Activated naive CD8-positive, alpha-beta T cell treated with anti-CD3 and anti-CD28 coated beads, Interleukin-2, amount 10 ng/mL, durations not matched to agents 7 days and 5 days (primary cell): ENCODE results near the gene CD226. TPM values are rescaled to one million over a fixed set of nuclear protein-coding genes. Genes with fewer than 3 reads are reported as not detected.
A peak's percentile ranks its signal among the peaks of the same experiment; 100 is the strongest.

Experiments
- ATAC-seq: fragments of 150-1000 bp; cut with Tn5 transposase; one replicate; pipeline ENCODE4 v1.10.0; 2021; ENCODE audit warnings: low read depth, moderate library complexity
- POLR2A ChIA-PET: fragments of 350-600 bp; sonication (Branson Sonifier 250); formaldehyde crosslinking; loops from one replicate; lab custom pipeline; 2021; ENCODE audit warnings: antibody characterized with exemption; lab: Charles Lee
- DNase-seq: peaks from one replicate; pipeline ENCODE4 v3.0.0; 2021
- H3K27ac Mint-ChIP-seq: one replicate; pipeline ENCODE4 v1.8.0; 2022; ENCODE audit warnings: mild to moderate bottlenecking, mixed read lengths
- H3K27me3 Mint-ChIP-seq: one replicate; pipeline ENCODE4 v1.8.0; 2022; ENCODE audit warnings: mild to moderate bottlenecking, moderate library complexity, mixed read lengths
- H3K36me3 Mint-ChIP-seq: one replicate; pipeline ENCODE4 v1.8.0; 2021; ENCODE audit warnings: mild to moderate bottlenecking, mixed read lengths
- H3K4me1 Mint-ChIP-seq: one replicate; pipeline ENCODE4 v1.8.0; 2021; ENCODE audit warnings: mixed read lengths
- H3K4me3 Mint-ChIP-seq: one replicate; pipeline ENCODE4 v1.8.0; 2022; ENCODE audit warnings: mild to moderate bottlenecking, moderate library complexity, mixed read lengths
- H3K9me3 Mint-ChIP-seq: one replicate; pipeline ENCODE4 v1.8.0; 2021; ENCODE audit warnings: mixed read lengths
- total RNA-seq, 2 experiments: library from RNA; stranded (reverse); gene quantifications; one replicate each; pipeline ENCODE4 v1.2.3, GENCODE V29; 2021

Gene CD226
- total RNA-seq = 10 to 100 TPM; 46.4 to 50.9 TPM

GRCh38 chr18:69947361-69948133 is at the start of gene CD226:
TSS of gene CD226 (minus strand) at chr18:69947873. CDS start at chr18:69947406, 467 bp downstream.
- H3K36me3 Mint-ChIP-seq = peaks cover 36% of the 10 kb centered on the region
- H3K4me1 Mint-ChIP-seq = peaks cover 48% of the 10 kb centered on the region
- H3K27me3 Mint-ChIP-seq = no peaks in the 10 kb centered on the region
- H3K27ac Mint-ChIP-seq = no peak within 1 kb of the TSS
- H3K4me3 Mint-ChIP-seq = no peak within 1 kb of the TSS
- peak; percentile 76 for ATAC-seq
- no peak for DNase-seq
- POLR2A ChIA-PET = interaction anchor here (1.2 to 2.7 kb wide), 5 partner anchors 9 to 33 kb away, joined by 4 to 14 read pairs (median 7); no protein-coding TSS in a partner anchor
- peaks cover 6% of the 10 kb centered on the region for H3K9me3 Mint-ChIP-seq

GRCh38 chr18:69996951-69997798 is 49.5 kb upstream of the CD226 start:
- ATAC-seq (no peak), DNase-seq (no peak)
- Mint-ChIP-seq H3K36me3 (peaks cover 69% of the 10 kb centered on the region), H3K27ac (no peak overlapping the region), H3K9me3 (peaks cover 3% of the 10 kb centered on the region), H3K27me3 (no peaks in the 10 kb centered on the region), H3K4me1 (peaks cover 3% of the 10 kb centered on the region), H3K4me3 (no peak overlapping the region)
- POLR2A ChIA-PET = no interaction called here

GRCh38 chr18:69996417-69996816 is 48.7 kb upstream of the CD226 start:
- Mint-ChIP-seq H3K4me3 (no peak overlapping the region), H3K36me3 (peaks cover 64% of the 10 kb centered on the region), H3K27me3 (no peaks in the 10 kb centered on the region), H3K4me1 (peaks cover 3% of the 10 kb centered on the region), H3K27ac (no peak overlapping the region), H3K9me3 (peaks cover 3% of the 10 kb centered on the region)
- POLR2A ChIA-PET = no interaction called here
- no peak for DNase-seq
- no peak for ATAC-seq

GRCh38 chr18:69995774-69996173 is 48.1 kb upstream of the CD226 start:
- H3K36me3 Mint-ChIP-seq = peaks cover 61% of the 10 kb centered on the region
- DNase-seq = no peak
- peaks cover 3% of the 10 kb centered on the region for H3K9me3 Mint-ChIP-seq
- ATAC-seq = no peak
- H3K27me3 Mint-ChIP-seq = no peaks in the 10 kb centered on the region
- POLR2A ChIA-PET = no interaction called here
- no peak overlapping the region for H3K4me3 Mint-ChIP-seq
- peaks cover 3% of the 10 kb centered on the region for H3K4me1 Mint-ChIP-seq
- H3K27ac Mint-ChIP-seq = no peak overlapping the region

GRCh38 chr18:69992776-69993175 is 45.1 kb upstream of the CD226 start:
- H3K4me3 Mint-ChIP-seq = no peak overlapping the region

GRCh38 chr18:69987870-69988269 is 40.2 kb upstream of the CD226 start:
- POLR2A ChIA-PET = no interaction called here
- H3K4me1 Mint-ChIP-seq = peaks cover under 1% of the 10 kb centered on the region
- H3K27ac Mint-ChIP-seq = no peak overlapping the region
- no peak for ATAC-seq
- DNase-seq = no peak
- peaks cover 29% of the 10 kb centered on the region for H3K9me3 Mint-ChIP-seq
- no peak overlapping the region for H3K4me3 Mint-ChIP-seq
- H3K36me3 Mint-ChIP-seq = peaks cover 51% of the 10 kb centered on the region
- no peaks in the 10 kb centered on the region for H3K27me3 Mint-ChIP-seq

More at GRCh38 chr18:69992776-69993175, 45.1 kb upstream of the CD226 start:
- POLR2A ChIA-PET = no interaction called here
- ATAC-seq (no peak), DNase-seq (no peak)
- H3K4me1 Mint-ChIP-seq = peaks cover 3% of the 10 kb centered on the region
- peaks cover 18% of the 10 kb centered on the region for H3K9me3 Mint-ChIP-seq
- H3K36me3 Mint-ChIP-seq = peaks cover 63% of the 10 kb centered on the region
- no peak overlapping the region for H3K27ac Mint-ChIP-seq
- H3K27me3 Mint-ChIP-seq = no peaks in the 10 kb centered on the region

- DNase-seq (no peak), ATAC-seq (no peak)
- Mint-ChIP-seq H3K9me3 (peaks cover 27% of the 10 kb centered on the region), H3K36me3 (peaks cover 44% of the 10 kb centered on the region), H3K4me3 (no peak overlapping the region), H3K27me3 (no peaks in the 10 kb centered on the region), H3K4me1 (peaks cover 23% of the 10 kb centered on the region), H3K27ac (no peak overlapping the region)
- POLR2A ChIA-PET = no interaction called here
Observed at GRCh38 chr18:69985239-69985638, 37.6 kb upstream of the CD226 start.

- peaks cover 17% of the 10 kb centered on the region for H3K9me3 Mint-ChIP-seq
- H3K36me3 Mint-ChIP-seq = peaks cover 40% of the 10 kb centered on the region
- DNase-seq (no peak), ATAC-seq (no peak)
- H3K4me3 Mint-ChIP-seq = peak overlapping the region; percentile 63
- POLR2A ChIA-PET = interaction anchor here (1.5 kb wide), 1 partner anchor 38 kb away, joined by 3 read pairs; no protein-coding TSS in a partner anchor
- H3K27ac Mint-ChIP-seq = peak overlapping the region; percentile 79
- H3K4me1 Mint-ChIP-seq = peaks cover 42% of the 10 kb centered on the region
- no peaks in the 10 kb centered on the region for H3K27me3 Mint-ChIP-seq
Observed at GRCh38 chr18:69982417-69982816, 34.7 kb upstream of the CD226 start.

- DNase-seq (no peak), ATAC-seq (peak; percentile 74)
- Mint-ChIP-seq H3K4me1 (peaks cover 42% of the 10 kb centered on the region), H3K36me3 (peaks cover 40% of the 10 kb centered on the region), H3K9me3 (peaks cover 17% of the 10 kb centered on the region), H3K27me3 (no peaks in the 10 kb centered on the region), H3K27ac (peak overlapping the region; percentile 79), H3K4me3 (peak overlapping the region; percentile 63)
- POLR2A ChIA-PET = interaction anchor here (0.6 to 1.7 kb wide), 3 partner anchors 35 to 47 kb away, joined by 3 to 4 read pairs (median 3); no protein-coding TSS in a partner anchor
Observed at GRCh38 chr18:69981948-69982347, 34.3 kb upstream of the CD226 start.

- Mint-ChIP-seq H3K4me1 (peaks cover 42% of the 10 kb centered on the region), H3K36me3 (peaks cover 41% of the 10 kb centered on the region), H3K9me3 (peaks cover 15% of the 10 kb centered on the region), H3K27me3 (no peaks in the 10 kb centered on the region), H3K4me3 (peak overlapping the region; percentile 70), H3K27ac (peak overlapping the region; percentile 79)
- ATAC-seq = peak; percentile 48
- DNase-seq = no peak
- POLR2A ChIA-PET = interaction anchor here (0.6 to 1.7 kb wide), 4 partner anchors 13 to 46 kb away, joined by 3 to 4 read pairs (median 4); no protein-coding TSS in a partner anchor
Observed at GRCh38 chr18:69980982-69981804, 33.5 kb upstream of the CD226 start.

GRCh38 chr18:69980509-69980908 is 32.8 kb upstream of the CD226 start:
- ATAC-seq = no peak
- H3K4me1 Mint-ChIP-seq = peaks cover 42% of the 10 kb centered on the region

More at GRCh38 chr18:69980509-69980908, 32.8 kb upstream of the CD226 start:
- H3K9me3 Mint-ChIP-seq = peaks cover 12% of the 10 kb centered on the region
- H3K36me3 Mint-ChIP-seq = peaks cover 42% of the 10 kb centered on the region
- H3K4me3 Mint-ChIP-seq = peak overlapping the region; percentile 70
- H3K27ac Mint-ChIP-seq = no peak overlapping the region
- no peaks in the 10 kb centered on the region for H3K27me3 Mint-ChIP-seq
- POLR2A ChIA-PET = interaction anchor here (1.2 to 1.7 kb wide), 2 partner anchors 12 to 34 kb away, joined by 4 read pairs; no protein-coding TSS in a partner anchor
- no peak for DNase-seq
